Astrocyte (in vitro differentiated cells and primary cell): Measurements from ENCODE around the gene CEP104. TPM values are rescaled to one million over a fixed set of nuclear protein-coding genes. Genes with fewer than 3 reads are reported as not detected.

Experiments
- DNase-seq: peaks from one replicate; pipeline ENCODE4 v3.0.0-alpha.2; 2010; ENCODE audit warnings: low read depth
- FAIRE-seq: peaks from 2 replicates; lab custom pipeline; 2011; peaks lifted over from hg19 to GRCh38; lab: Jason Lieb, UNC
- H2AFZ ChIP-seq: 2 replicates; pipeline ENCODE4 v1.6.0; 2012; ENCODE audit warnings: low read depth, low read length, inconsistent platforms
- H3K27ac ChIP-seq: 2 replicates; pipeline ENCODE4 v1.5.1; 2011; ENCODE audit warnings: low read depth, low read length, inconsistent platforms
- H3K27me3 ChIP-seq: 2 replicates; pipeline ENCODE4 v1.6.0; 2011; ENCODE audit warnings: low read length, inconsistent platforms; ENCODE audit not compliant: insufficient read depth
- H3K36me3 ChIP-seq: 2 replicates; pipeline ENCODE4 v1.5.1; 2011; ENCODE audit warnings: low read length, inconsistent platforms; ENCODE audit not compliant: insufficient read depth
- H3K4me1 ChIP-seq: 2 replicates; pipeline ENCODE4 v1.5.1; 2011; ENCODE audit warnings: low read length, inconsistent platforms; ENCODE audit not compliant: insufficient read depth
- H3K4me2 ChIP-seq: 2 replicates; pipeline ENCODE4 v1.6.0; 2012; ENCODE audit warnings: low read length, inconsistent platforms
- H3K4me3 ChIP-seq: 2 replicates; pipeline ENCODE4 v1.5.1; 2011; ENCODE audit warnings: low read depth, mild to moderate bottlenecking, low read length, inconsistent platforms; ENCODE audit not compliant: insufficient read depth
- H3K79me2 ChIP-seq: 2 replicates; pipeline ENCODE4 v1.6.0; 2012; ENCODE audit warnings: mild to moderate bottlenecking, low read length, inconsistent platforms; ENCODE audit not compliant: insufficient read depth
- H3K9ac ChIP-seq: 2 replicates; pipeline ENCODE4 v1.6.0; 2012; ENCODE audit warnings: mild to moderate bottlenecking, low read length, inconsistent platforms
- H3K9me3 ChIP-seq: 2 replicates; pipeline ENCODE4 v1.5.1; 2012; ENCODE audit warnings: low read depth, mild to moderate bottlenecking, low read length, inconsistent platforms; ENCODE audit not compliant: insufficient read depth
- H4K20me1 ChIP-seq: 2 replicates; pipeline ENCODE4 v1.6.0; 2012; ENCODE audit warnings: low read length, inconsistent platforms; ENCODE audit not compliant: insufficient read depth
- H3K27ac Mint-ChIP-seq: one replicate; pipeline ENCODE4 v1.8.0; 2021; ENCODE audit warnings: mild to moderate bottlenecking, mixed read lengths; ENCODE audit not compliant: unreplicated experiment
- H3K27me3 Mint-ChIP-seq: one replicate; pipeline ENCODE4 v1.8.0; 2021; ENCODE audit warnings: low read depth, mixed read lengths; ENCODE audit not compliant: unreplicated experiment
- H3K36me3 Mint-ChIP-seq: one replicate; pipeline ENCODE4 v1.8.0; 2021; ENCODE audit warnings: low read depth, mixed read lengths; ENCODE audit not compliant: unreplicated experiment
- H3K4me1 Mint-ChIP-seq: one replicate; pipeline ENCODE4 v1.8.0; 2021; ENCODE audit warnings: low read depth, mixed read lengths; ENCODE audit not compliant: unreplicated experiment
- H3K4me3 Mint-ChIP-seq: one replicate; pipeline ENCODE4 v1.8.0; 2021; ENCODE audit warnings: mild to moderate bottlenecking, moderate library complexity, mixed read lengths; ENCODE audit not compliant: unreplicated experiment
- H3K9me3 Mint-ChIP-seq: one replicate; pipeline ENCODE4 v1.8.0; 2021; ENCODE audit warnings: mild to moderate bottlenecking, mixed read lengths; ENCODE audit not compliant: unreplicated experiment
- CTCF ChIP-seq: IDR thresholded peaks from 2 replicates; pipeline ENCODE4 v1.5.1; 2011; ENCODE audit warnings: low read depth, mild to moderate bottlenecking, inconsistent platforms, low read length, moderate library complexity; ENCODE audit not compliant: insufficient read depth
- EZH2 ChIP-seq: IDR thresholded peaks from 2 replicates; pipeline ENCODE4 v1.6.1; 2012; ENCODE audit warnings: mild to moderate bottlenecking, low read length, inconsistent platforms; ENCODE audit not compliant: insufficient read depth
- total RNA-seq: library from RNA; stranded (reverse); gene quantifications from 2 replicates; pipeline ENCODE4 v1.2.1, GENCODE V29; 2021

Gene CEP104
- total RNA-seq, 1 donor from 2014 or later: 43.6 TPM

- peaks cover 2% of the 10 kb centered on the region for H3K36me3 ChIP-seq
- FAIRE-seq (no peak), DNase-seq (no peak)
- TF ChIP-seq EZH2: no peak
- no peak for TF ChIP-seq CTCF
- no peak overlapping the region for H3K27ac ChIP-seq
- H3K9ac ChIP-seq: no peak overlapping the region
- no peaks in the 10 kb centered on the region for H3K27me3 ChIP-seq
- peaks cover 39% of the 10 kb centered on the region for H3K79me2 ChIP-seq
- Mint-ChIP-seq H3K27me3 (no peaks in the 10 kb centered on the region), H3K4me3 (peak overlapping the region; percentile 8), H3K9me3 (no peaks in the 10 kb centered on the region), H3K36me3 (peaks cover 4% of the 10 kb centered on the region), H3K27ac (no peak overlapping the region), H3K4me1 (peaks cover 5% of the 10 kb centered on the region)
- H3K9me3 ChIP-seq: no peaks in the 10 kb centered on the region
- H2AFZ ChIP-seq: no peak overlapping the region
- no peak overlapping the region for H3K4me2 ChIP-seq
- H4K20me1 ChIP-seq: peaks cover 34% of the 10 kb centered on the region
- peaks cover 6% of the 10 kb centered on the region for H3K4me1 ChIP-seq
- no peak overlapping the region for H3K4me3 ChIP-seq
Observed at GRCh38 chr1:3852711-3853485, 4.1 kb downstream of the CEP104 start.

GRCh38 chr1:3852091-3852490 is 4.9 kb downstream of the CEP104 start:
- H3K36me3 Mint-ChIP-seq: peaks cover 4% of the 10 kb centered on the region
- Histone ChIP-seq H2AFZ (no peak overlapping the region), H3K4me1 (no peaks in the 10 kb centered on the region), H3K27ac (no peak overlapping the region), H3K79me2 (peaks cover 39% of the 10 kb centered on the region), H3K27me3 (no peaks in the 10 kb centered on the region), H3K4me2 (no peak overlapping the region), H4K20me1 (peaks cover 33% of the 10 kb centered on the region), H3K36me3 (peaks cover 2% of the 10 kb centered on the region), H3K9ac (no peak overlapping the region), H3K4me3 (no peak overlapping the region), H3K9me3 (no peaks in the 10 kb centered on the region)
- peaks cover 5% of the 10 kb centered on the region for H3K4me1 Mint-ChIP-seq
- DNase-seq: no peak
- no peaks in the 10 kb centered on the region for H3K27me3 Mint-ChIP-seq
- H3K27ac Mint-ChIP-seq: no peak overlapping the region
- no peaks in the 10 kb centered on the region for H3K9me3 Mint-ChIP-seq
- no peak for TF ChIP-seq CTCF
- TF ChIP-seq EZH2: no peak
- H3K4me3 Mint-ChIP-seq: no peak overlapping the region
- no peak for FAIRE-seq

GRCh38 chr1:3851292-3851691 is 5.7 kb downstream of the CEP104 start:
- H3K27ac ChIP-seq: no peak overlapping the region
- TF ChIP-seq EZH2 (no peak), CTCF (no peak)
- H3K4me3 Mint-ChIP-seq: no peak overlapping the region
- H3K27ac Mint-ChIP-seq: no peak overlapping the region
- peaks cover 37% of the 10 kb centered on the region for H3K79me2 ChIP-seq
- peaks cover 2% of the 10 kb centered on the region for H3K36me3 ChIP-seq
- H3K4me3 ChIP-seq: no peak overlapping the region
- DNase-seq: no peak
- no peak overlapping the region for H2AFZ ChIP-seq
- no peak overlapping the region for H3K9ac ChIP-seq
- FAIRE-seq: no peak
- H3K4me1 ChIP-seq: no peaks in the 10 kb centered on the region
- H3K4me1 Mint-ChIP-seq: peaks cover 5% of the 10 kb centered on the region
- peaks cover 32% of the 10 kb centered on the region for H4K20me1 ChIP-seq
- H3K9me3 Mint-ChIP-seq: no peaks in the 10 kb centered on the region
- H3K4me2 ChIP-seq: no peak overlapping the region
- no peaks in the 10 kb centered on the region for H3K27me3 Mint-ChIP-seq
- H3K27me3 ChIP-seq: no peaks in the 10 kb centered on the region
- H3K36me3 Mint-ChIP-seq: peaks cover 4% of the 10 kb centered on the region
- no peaks in the 10 kb centered on the region for H3K9me3 ChIP-seq
